Aorta (tissue), 5 donors: ENCODE data around the gene GPD2. TPM values are rescaled to one million over a fixed set of nuclear protein-coding genes. Genes with fewer than 3 reads are reported as not detected.

ENCODE experiments used
- ATAC-seq: fragments of 200-7000 bp; cut with Tn5 transposase; one replicate; pipeline ENCODE4 v1.9.1; 2022; ENCODE audit warnings: moderate library complexity; ENCODE audit not compliant: low FRiP score
- DNase-seq, 2 donors: peaks; one replicate each; pipeline ENCODE4 v3.0.0-alpha.2; 2020
- H3K27ac ChIP-seq, 2 donors: one replicate each; pipeline ENCODE4 v1.5.1; 2013; ENCODE audit warnings: low read length in 2 of 2, mild to moderate bottlenecking in 2 of 2, moderate library complexity in 2 of 2, control low read depth in 1 of 2, inconsistent platforms in 1 of 2, low read depth in 1 of 2
- H3K27me3 ChIP-seq, 2 donors: one replicate each; pipeline ENCODE4 v1.6.1; 2013; ENCODE audit warnings: control low read depth in 1 of 2, low read length in 1 of 2, mild to moderate bottlenecking in 1 of 2, moderate library complexity in 1 of 2; ENCODE audit not compliant: insufficient read depth in 2 of 2, control insufficient read depth in 1 of 2
- H3K36me3 ChIP-seq, 2 donors: one replicate each; pipeline ENCODE4 v1.6.1; 2013; ENCODE audit warnings: control low read depth in 1 of 2, low read length in 1 of 2, mild to moderate bottlenecking in 1 of 2; ENCODE audit not compliant: insufficient read depth in 2 of 2, control insufficient read depth in 1 of 2
- H3K4me1 ChIP-seq, 2 donors: one replicate each; pipeline ENCODE4 v1.6.1; 2013; ENCODE audit warnings: low read length in 2 of 2, control low read depth in 1 of 2, mild to moderate bottlenecking in 1 of 2, moderate library complexity in 1 of 2; ENCODE audit not compliant: insufficient read depth in 2 of 2, control insufficient read depth in 1 of 2
- H3K4me3 ChIP-seq, 2 donors: one replicate each; pipeline ENCODE4 v1.5.1; 2013; ENCODE audit warnings: low read length in 2 of 2, control low read depth in 1 of 2, mild to moderate bottlenecking in 1 of 2
- H3K9me3 ChIP-seq: one replicate; pipeline ENCODE4 v1.6.1; 2013; ENCODE audit warnings: mild to moderate bottlenecking, low read length; ENCODE audit not compliant: control insufficient read depth
- WGBS, 2 donors: extraction: QIAGEN DNeasy Blood & Tissue Kit; methylation state at CpG; one replicate each; pipeline ENCODE4 v1.1.7; 2013; 5-methylcytosine and 5-hydroxymethylcytosine counted together
- intact Hi-C, 2 donors: fragments of 100-400 bp; cut with DNase I; formaldehyde crosslinking; loops; one replicate each; pipeline versions ENCODE4 v1.14.2 to v1.15.0; 2022
- polyA plus RNA-seq, 2 donors: library from polyadenylated mRNA; stranded (reverse); fragments of 200-250 nt; gene quantifications; one replicate each; pipeline ENCODE4 v1.2.3, GENCODE V29; 2013
- total RNA-seq, 2 donors: library from RNA; stranded (reverse); fragmentation: NEBNext Ultra II Directional; extraction: Animal tissue kit (Norgen Biotek cat#: 25700); gene quantifications; one replicate each; pipeline ENCODE4 v1.2.1, GENCODE V29; 2021
- donor health status: healthy with polysubstance abuse.
- donor health status: Bipolar disorder and iron deficiency.
- donor health status: DM: no; HTN: no; CAD: no.
- donor health status: DM: no; HTN: no; CAD: no.
- donor health status: DM: yes; HTN: yes; CAD: no.

Gene GPD2
- total and polyA plus RNA-seq, 4 donors, result 3.9 to 31.3 (median 13.9) TPM

- Histone ChIP-seq H3K9me3 (no peaks in the 10 kb centered on the region), H3K36me3 (no peaks in the 10 kb centered on the region), H3K27ac (no peak overlapping the region), H3K4me3 (no peak overlapping the region), H3K4me1 (no peaks in the 10 kb centered on the region), H3K27me3 (no peaks in the 10 kb centered on the region)
- intact Hi-C loops, result loop anchor here (5.0 to 10.0 kb wide), 4 partner anchors 257 to 1205 kb away; partner anchors contain the start of gene NR4A2 (in 1 of the 2)
- WGBS, 2 donors, result 20 to 22% methylated on average over 10 of the region's 10 CpGs
- no peak for DNase-seq
- ATAC-seq, result peak; percentile 60
Observed at GRCh38 chr2:156589381-156590079, 153.4 kb downstream of the GPD2 start.

GRCh38 chr2:156590085-156590739 is 154.0 kb downstream of the GPD2 start:
- Histone ChIP-seq H3K4me1 (no peaks in the 10 kb centered on the region), H3K36me3 (no peaks in the 10 kb centered on the region), H3K4me3 (no peak overlapping the region), H3K27me3 (no peaks in the 10 kb centered on the region), H3K27ac (no peak overlapping the region), H3K9me3 (no peaks in the 10 kb centered on the region)
- WGBS, 2 donors, result 48% methylated on average over 2 of the region's 2 CpGs
- intact Hi-C loops, result loop anchor here in 1 of 2 donors (10.0 kb wide), 2 partner anchors 595 to 1205 kb away; no protein-coding TSS in a partner anchor
- ATAC-seq (no peak), DNase-seq (no peak)

DNA sequence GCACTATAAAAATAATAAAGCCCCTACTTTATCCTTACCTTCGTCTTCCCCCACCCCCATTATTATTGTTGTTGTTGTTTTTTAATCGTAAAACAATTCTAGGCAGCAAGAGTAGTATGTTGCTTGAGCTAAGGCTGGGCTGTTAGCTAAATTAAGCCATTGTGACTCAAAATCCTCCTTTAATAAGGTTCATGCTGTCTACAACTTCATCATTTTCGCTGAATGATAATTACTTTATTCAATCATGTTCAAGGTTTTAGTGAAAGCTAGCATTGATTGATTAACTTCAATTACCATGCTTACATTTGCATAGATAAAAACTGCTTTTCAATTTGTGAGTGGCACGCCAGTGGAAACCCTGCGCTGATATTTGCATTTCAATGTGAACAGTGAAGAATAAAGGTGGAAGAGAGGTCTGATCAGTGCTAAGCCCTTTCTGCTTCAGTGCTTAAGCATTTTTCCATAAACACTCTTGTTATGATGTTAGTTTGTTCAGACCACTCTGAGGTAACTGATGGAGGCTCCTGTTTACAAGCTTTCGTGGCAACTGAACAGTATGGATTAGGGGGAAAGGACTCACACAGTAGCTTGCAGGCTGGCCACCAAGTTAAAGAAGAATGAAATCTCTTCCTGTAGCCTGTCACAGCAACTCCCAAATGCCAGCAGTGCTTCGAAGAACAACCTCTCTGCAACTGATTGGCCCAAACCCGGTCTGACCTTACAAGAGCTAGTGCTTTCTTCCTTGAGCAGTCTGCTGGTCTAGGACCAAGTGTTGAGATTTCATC is 156.8 kb downstream of the GPD2 start:
- Histone ChIP-seq H3K36me3 (no peaks in the 10 kb centered on the region), H3K9me3 (no peaks in the 10 kb centered on the region), H3K4me1 (no peaks in the 10 kb centered on the region), H3K4me3 (no peak overlapping the region), H3K27ac (no peak overlapping the region), H3K27me3 (no peaks in the 10 kb centered on the region)
- intact Hi-C loops, result loop anchor here in 1 of 2 donors (10.0 kb wide), 2 partner anchors 592 to 1208 kb away; no protein-coding TSS in a partner anchor
- ATAC-seq (no peak), DNase-seq (no peak)
- 72 to 75% methylated on average over 8 of the region's 8 CpGs for WGBS, 2 donors

DNA sequence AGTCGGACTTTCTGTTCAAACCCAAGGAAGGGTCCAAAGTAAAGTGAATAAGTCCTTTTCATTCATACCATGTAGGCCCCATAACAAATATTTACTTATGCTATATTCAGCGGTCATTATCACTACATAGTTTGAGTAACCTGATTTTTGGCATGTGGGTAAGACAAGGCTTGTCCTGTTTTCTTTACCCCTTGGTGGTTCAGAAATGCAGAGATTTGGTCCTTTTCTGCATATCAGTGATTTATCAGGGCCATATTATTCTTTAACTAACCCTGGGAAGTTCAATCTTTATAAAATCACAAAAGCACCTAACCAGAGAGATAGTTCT is 157.4 kb downstream of the GPD2 start:
- Histone ChIP-seq H3K27me3 (no peaks in the 10 kb centered on the region), H3K9me3 (no peaks in the 10 kb centered on the region), H3K27ac (no peak overlapping the region), H3K4me1 (no peaks in the 10 kb centered on the region), H3K4me3 (no peak overlapping the region), H3K36me3 (no peaks in the 10 kb centered on the region)
- no peak for ATAC-seq
- no peak for DNase-seq
- intact Hi-C loops, result loop anchor here in 1 of 2 donors (10.0 kb wide), 2 partner anchors 591 to 1209 kb away; no protein-coding TSS in a partner anchor
- WGBS, 2 donors, result 28 to 43% methylated on average over 2 of the region's 2 CpGs

DNA sequence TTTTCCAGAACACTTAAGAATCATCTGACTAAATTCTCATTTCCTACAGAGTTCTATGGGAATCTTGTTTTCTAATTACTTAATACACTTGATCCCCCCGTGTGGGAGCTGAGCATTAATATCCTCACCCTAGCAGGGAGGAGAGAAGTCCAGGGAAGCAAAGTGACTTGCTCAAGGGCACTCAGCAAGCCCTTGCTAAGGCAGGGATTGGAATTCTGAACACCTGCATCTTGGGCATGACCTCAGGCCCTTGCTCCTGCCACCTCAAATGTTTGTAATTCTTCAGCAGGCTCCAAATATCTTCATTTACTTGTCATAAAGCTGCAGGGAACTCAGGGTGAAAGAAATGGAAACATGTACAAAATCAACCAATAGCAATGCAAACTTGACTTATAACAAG is 162.4 kb downstream of the GPD2 start:
- intact Hi-C loops, result loop anchor here in 1 of 2 donors (10.0 kb wide), 2 partner anchors 586 to 1214 kb away; no protein-coding TSS in a partner anchor
- ATAC-seq (no peak), DNase-seq (no peak)
- Histone ChIP-seq H3K36me3 (no peaks in the 10 kb centered on the region), H3K27ac (no peak overlapping the region), H3K27me3 (no peaks in the 10 kb centered on the region), H3K9me3 (no peaks in the 10 kb centered on the region), H3K4me3 (no peak overlapping the region), H3K4me1 (no peaks in the 10 kb centered on the region)
- 50 to 54% methylated on average over 1 of the region's 1 CpG for WGBS, 2 donors

DNA sequence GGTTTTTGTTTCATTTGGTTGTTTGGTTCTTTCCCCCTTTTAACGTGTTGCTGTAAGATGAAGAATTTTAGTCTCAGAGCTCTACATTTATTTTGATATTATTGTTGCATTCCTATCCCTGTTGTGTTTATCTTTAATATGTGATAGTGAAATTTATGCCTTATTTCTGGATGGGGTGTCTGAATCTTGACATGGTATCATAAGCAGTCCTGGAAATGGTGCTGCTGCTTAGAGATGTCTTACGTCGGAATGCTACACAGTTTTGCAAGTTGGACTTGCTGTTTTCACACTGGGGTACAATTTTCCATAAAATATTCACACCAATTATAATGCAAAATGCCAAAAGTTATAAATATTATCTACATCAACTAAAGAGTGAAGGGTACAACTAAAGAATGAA is 164.0 kb downstream of the GPD2 start:
- no peak overlapping the region for H3K27ac ChIP-seq
- no peak overlapping the region for H3K4me3 ChIP-seq
- no peaks in the 10 kb centered on the region for H3K4me1 ChIP-seq
- no peaks in the 10 kb centered on the region for H3K9me3 ChIP-seq
- H3K36me3 ChIP-seq, result no peaks in the 10 kb centered on the region
- intact Hi-C loops, result no loop called here
- DNase-seq, result no peak
- no peaks in the 10 kb centered on the region for H3K27me3 ChIP-seq
- no peak for ATAC-seq
- 70 to 77% methylated on average over 3 of the region's 3 CpGs for WGBS, 2 donors

DNA sequence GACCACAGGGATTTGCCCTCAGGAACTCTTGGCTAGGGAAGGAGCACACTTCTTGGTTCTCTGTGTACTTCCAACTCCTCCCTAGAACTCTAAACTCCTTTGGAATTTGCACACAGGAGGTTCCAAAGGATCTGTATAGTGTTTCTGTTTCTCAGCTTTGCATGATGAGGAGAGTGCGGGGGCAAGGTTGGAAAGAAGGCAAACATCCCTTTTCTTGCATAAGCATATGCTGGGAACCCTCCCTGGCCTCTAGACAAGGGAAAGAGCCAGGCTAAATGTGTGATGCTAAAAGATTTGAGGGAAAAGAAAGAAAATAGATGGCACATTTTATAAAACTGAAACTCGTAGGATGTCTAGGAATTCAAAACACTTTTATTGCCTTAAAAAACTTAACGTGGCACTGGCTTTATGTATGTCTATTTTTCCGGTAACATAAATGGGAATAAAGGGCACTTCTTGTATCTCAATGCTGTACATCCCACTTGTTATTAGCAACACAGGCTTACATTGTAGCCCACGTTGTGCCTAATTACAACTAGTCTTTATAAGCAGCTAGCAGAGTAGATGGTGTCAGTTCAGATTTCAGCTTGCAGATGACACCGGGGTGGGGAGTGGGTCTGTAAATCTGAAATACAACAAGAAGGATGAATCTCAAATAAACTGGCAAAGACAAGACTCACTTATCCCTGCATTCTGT is 165.8 kb downstream of the GPD2 start:
- no peaks in the 10 kb centered on the region for H3K4me1 ChIP-seq
- H3K36me3 ChIP-seq, result no peaks in the 10 kb centered on the region
- no peaks in the 10 kb centered on the region for H3K27me3 ChIP-seq
- H3K27ac ChIP-seq, result no peak overlapping the region
- intact Hi-C loops, result no loop called here
- no peaks in the 10 kb centered on the region for H3K9me3 ChIP-seq
- DNase-seq (no peak), ATAC-seq (no peak)
- WGBS, 2 donors, result 79% methylated on average over 6 of the region's 6 CpGs
- H3K4me3 ChIP-seq, result no peak overlapping the region

DNA sequence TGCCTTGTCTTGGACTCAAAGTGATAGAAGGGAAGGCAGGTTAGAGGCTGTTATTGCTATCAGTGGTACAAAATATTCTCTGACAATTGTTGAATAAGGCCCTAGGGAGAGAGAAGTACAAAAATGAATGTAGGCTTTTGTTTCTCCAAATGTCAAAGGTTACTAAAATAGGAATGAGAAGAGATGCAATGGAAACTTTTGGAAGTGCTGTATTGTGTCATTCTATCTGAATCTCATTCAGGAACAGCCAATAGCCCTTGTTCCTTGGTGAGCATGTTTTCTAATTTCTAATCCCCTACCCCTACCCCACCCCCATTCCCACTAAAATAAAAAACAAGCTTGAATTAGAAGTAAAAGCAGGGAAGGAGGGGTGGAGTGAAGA is 166.4 kb downstream of the GPD2 start:
- no peaks in the 10 kb centered on the region for H3K27me3 ChIP-seq
- intact Hi-C loops, result no loop called here
- H3K36me3 ChIP-seq, result no peaks in the 10 kb centered on the region
- H3K9me3 ChIP-seq, result no peaks in the 10 kb centered on the region
- H3K27ac ChIP-seq, result no peak overlapping the region
- DNase-seq (no peak), ATAC-seq (no peak)
- no peaks in the 10 kb centered on the region for H3K4me1 ChIP-seq
- no peak overlapping the region for H3K4me3 ChIP-seq
